Upper lobe of right lung (tissue), 1 donor: ENCODE measurements around the gene TBC1D19. TPM values are rescaled to one million over a fixed set of nuclear protein-coding genes. Genes with fewer than 3 reads are reported as not detected.

Source experiments
- ATAC-seq: fragments of 200-7000 bp; cut with Tn5 transposase; one replicate; pipeline ENCODE4 v1.9.1; 2020; ENCODE audit warnings: mild to moderate bottlenecking, moderate library complexity
- DNase-seq: peaks from one replicate; pipeline ENCODE4 v3.0.0-alpha.2; 2020
- H3K27ac ChIP-seq: fragments of 200-600 bp; one replicate; pipeline ENCODE4 v1.8.0; 2022
- H3K27me3 ChIP-seq: fragments of 200-600 bp; one replicate; pipeline ENCODE4 v1.8.0; 2022; ENCODE audit warnings: mild to moderate bottlenecking
- H3K36me3 ChIP-seq: fragments of 200-600 bp; one replicate; pipeline ENCODE4 v1.8.0; 2022
- H3K4me1 ChIP-seq: fragments of 200-600 bp; one replicate; pipeline ENCODE4 v1.8.0; 2022
- H3K4me3 ChIP-seq: fragments of 200-600 bp; one replicate; pipeline ENCODE4 v1.8.0; 2022; ENCODE audit warnings: mild to moderate bottlenecking
- H3K9me3 ChIP-seq: fragments of 200-600 bp; one replicate; pipeline ENCODE4 v1.8.0; 2022
- intact Hi-C: fragments of 100-400 bp; cut with DNase I; formaldehyde crosslinking; loops from one replicate; pipeline ENCODE4 v1.11.0; 2022
- total RNA-seq: library from RNA; stranded (reverse); fragmentation: NEBNext Ultra II Directional; extraction: Animal tissue kit (Norgen Biotek cat#: 25700); gene quantifications from one replicate; pipeline ENCODE4 v1.2.1, GENCODE V29; 2021
- TF ChIP-seq, protein P1 (sequence below): fragments of 200-600 bp; IDR thresholded peaks from one replicate; pipeline ENCODE4 v1.8.0; 2022; ENCODE audit warnings: antibody characterized with exemption
- donor health status: DM: no; HTN: yes; CAD: no; lungs with severe emphysema.

Gene TBC1D19
- total RNA-seq, 1 donor from 2014 or later, result 10.0 TPM

DNA sequence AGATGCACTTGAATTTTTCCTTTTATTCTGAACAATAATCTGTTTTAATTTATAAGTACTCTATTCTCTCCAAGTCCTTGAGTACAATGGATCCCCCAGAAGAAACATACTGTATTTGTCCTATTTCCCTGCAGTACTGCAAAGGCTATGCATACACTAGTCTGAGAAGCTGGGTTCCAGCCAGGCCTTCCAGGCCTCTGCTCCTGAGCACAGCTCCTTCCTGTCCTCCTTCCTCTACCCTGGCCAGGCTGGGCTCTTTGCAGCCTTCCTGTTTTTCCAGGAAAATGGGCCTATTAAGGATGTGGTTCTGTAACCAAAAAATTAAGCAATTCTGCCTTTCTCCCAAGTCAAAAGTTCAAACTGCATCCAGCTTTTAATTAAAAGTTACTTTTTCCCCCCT is 208.8 kb downstream of the TBC1D19 start:
- intact Hi-C loops, result no loop called here
- no peak overlapping the region for H3K27ac ChIP-seq
- H3K36me3 ChIP-seq, result no peaks in the 10 kb centered on the region
- H3K4me3 ChIP-seq, result no peak overlapping the region
- TF ChIP-seq, protein P1, sequence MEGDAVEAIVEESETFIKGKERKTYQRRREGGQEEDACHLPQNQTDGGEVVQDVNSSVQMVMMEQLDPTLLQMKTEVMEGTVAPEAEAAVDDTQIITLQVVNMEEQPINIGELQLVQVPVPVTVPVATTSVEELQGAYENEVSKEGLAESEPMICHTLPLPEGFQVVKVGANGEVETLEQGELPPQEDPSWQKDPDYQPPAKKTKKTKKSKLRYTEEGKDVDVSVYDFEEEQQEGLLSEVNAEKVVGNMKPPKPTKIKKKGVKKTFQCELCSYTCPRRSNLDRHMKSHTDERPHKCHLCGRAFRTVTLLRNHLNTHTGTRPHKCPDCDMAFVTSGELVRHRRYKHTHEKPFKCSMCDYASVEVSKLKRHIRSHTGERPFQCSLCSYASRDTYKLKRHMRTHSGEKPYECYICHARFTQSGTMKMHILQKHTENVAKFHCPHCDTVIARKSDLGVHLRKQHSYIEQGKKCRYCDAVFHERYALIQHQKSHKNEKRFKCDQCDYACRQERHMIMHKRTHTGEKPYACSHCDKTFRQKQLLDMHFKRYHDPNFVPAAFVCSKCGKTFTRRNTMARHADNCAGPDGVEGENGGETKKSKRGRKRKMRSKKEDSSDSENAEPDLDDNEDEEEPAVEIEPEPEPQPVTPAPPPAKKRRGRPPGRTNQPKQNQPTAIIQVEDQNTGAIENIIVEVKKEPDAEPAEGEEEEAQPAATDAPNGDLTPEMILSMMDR, result no peak
- H3K27me3 ChIP-seq, result no peaks in the 10 kb centered on the region
- H3K9me3 ChIP-seq, result no peaks in the 10 kb centered on the region
- DNase-seq, result no peak
- ATAC-seq, result peak; percentile 41
- H3K4me1 ChIP-seq, result peaks cover 5% of the 10 kb centered on the region

DNA sequence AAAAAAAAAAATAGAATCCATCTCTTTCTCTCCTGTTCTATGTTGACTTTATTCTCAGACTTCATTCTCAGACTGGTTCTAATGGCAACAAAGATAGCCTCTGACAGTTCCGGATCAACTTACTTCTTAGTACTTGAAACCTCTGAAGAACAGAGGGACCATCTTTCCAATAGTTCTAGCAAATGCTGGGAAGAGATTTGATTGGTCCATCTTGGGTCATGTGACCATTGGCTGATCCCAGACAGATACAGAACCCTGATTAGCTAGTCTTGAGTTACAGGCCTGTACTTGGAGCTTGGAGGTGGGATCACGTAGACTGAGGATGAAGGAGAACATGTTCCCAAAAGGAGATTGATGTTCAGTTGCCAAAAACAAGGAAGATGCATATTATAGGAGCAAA is 209.9 kb downstream of the TBC1D19 start:
- TF ChIP-seq, protein P1, result no peak
- Histone ChIP-seq H3K36me3 (no peaks in the 10 kb centered on the region), H3K9me3 (no peaks in the 10 kb centered on the region), H3K4me1 (no peaks in the 10 kb centered on the region), H3K27me3 (no peaks in the 10 kb centered on the region), H3K4me3 (no peak overlapping the region), H3K27ac (no peak overlapping the region)
- intact Hi-C loops, result no loop called here
- DNase-seq, result no peak
- no peak for ATAC-seq

DNA sequence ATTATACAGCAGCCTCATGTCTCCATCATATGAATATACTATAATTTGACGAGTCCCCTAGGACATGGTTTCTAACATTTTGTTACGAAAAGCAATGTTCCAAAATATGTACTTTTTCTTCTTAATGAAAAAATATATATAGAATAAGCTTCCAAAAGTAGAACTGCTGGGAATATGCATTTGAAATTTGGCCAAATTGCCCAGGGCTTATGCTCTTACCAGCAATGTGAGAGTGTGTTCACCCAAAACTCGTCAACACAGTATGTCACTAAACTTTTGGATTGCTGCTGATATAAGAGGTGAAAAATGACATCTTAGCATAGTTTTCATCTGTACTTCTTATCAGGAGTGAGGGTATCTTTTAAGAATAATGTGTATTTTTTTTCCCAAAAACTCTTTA is 212.2 kb downstream of the TBC1D19 start:
- H3K9me3 ChIP-seq, result no peaks in the 10 kb centered on the region
- ATAC-seq (no peak), DNase-seq (no peak)
- H3K27me3 ChIP-seq, result no peaks in the 10 kb centered on the region
- TF ChIP-seq, protein P1, result no peak
- no peak overlapping the region for H3K27ac ChIP-seq
- H3K4me1 ChIP-seq, result no peaks in the 10 kb centered on the region
- H3K4me3 ChIP-seq, result no peak overlapping the region
- H3K36me3 ChIP-seq, result no peaks in the 10 kb centered on the region
- intact Hi-C loops, result no loop called here

DNA sequence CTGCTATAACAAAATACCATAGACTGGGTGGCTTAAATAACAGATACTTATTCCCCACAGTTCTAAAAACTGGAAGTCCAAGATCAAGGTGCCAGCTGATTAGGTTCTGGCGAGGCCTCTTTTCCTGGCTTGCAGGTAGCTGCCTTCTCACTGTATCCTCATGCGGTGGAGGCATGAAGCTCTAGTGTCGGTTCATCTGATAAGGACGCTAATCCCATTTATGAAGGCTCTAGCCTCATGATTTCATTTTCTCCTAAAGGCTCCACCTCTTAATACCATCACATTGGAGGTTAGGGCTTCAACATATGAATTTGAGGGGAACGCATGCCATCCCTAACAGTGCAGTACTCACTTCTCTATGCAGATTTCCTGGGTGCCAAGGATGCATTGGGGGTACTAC is 218.9 kb downstream of the TBC1D19 start:
- TF ChIP-seq, protein P1, result no peak
- no peak overlapping the region for H3K27ac ChIP-seq
- H3K36me3 ChIP-seq, result no peaks in the 10 kb centered on the region
- DNase-seq (no peak), ATAC-seq (no peak)
- no peaks in the 10 kb centered on the region for H3K27me3 ChIP-seq
- no peaks in the 10 kb centered on the region for H3K9me3 ChIP-seq
- H3K4me1 ChIP-seq, result no peaks in the 10 kb centered on the region
- no peak overlapping the region for H3K4me3 ChIP-seq
- intact Hi-C loops, result no loop called here

DNA sequence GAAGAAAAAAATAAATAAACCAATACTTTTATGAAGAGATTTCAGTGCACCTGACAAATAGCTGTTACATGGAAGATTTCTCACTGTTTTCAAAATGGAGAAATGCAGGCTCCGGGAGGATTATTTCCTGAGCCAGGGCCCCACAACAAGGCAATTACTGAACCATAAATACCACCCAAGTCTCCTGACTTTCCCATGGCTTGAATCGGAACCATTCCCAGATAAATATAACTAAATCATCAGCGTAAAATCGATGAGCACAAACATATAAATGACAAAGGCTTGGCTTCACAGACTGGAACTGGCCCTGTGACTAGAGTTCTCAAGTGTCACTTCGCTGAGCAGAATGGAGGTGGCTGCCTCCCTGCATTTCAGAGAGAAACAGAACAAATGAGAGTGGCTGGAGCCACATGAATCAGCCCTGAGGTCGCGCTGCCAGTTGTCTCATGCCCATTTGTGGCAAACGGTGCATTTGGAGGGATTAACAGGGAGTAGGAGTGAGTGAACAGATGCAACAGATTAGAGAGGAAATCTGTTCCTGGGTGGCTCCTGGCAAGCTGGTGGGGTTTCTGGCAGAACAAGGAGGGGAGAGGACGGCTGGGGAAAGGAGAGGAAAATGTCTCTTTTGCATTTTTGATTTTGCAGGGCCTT is 219.5 kb downstream of the TBC1D19 start:
- ATAC-seq (no peak), DNase-seq (no peak)
- Histone ChIP-seq H3K27me3 (no peaks in the 10 kb centered on the region), H3K4me3 (no peak overlapping the region), H3K9me3 (no peaks in the 10 kb centered on the region), H3K27ac (no peak overlapping the region), H3K4me1 (no peaks in the 10 kb centered on the region), H3K36me3 (no peaks in the 10 kb centered on the region)
- intact Hi-C loops, result no loop called here
- TF ChIP-seq, protein P1, result no peak

DNA sequence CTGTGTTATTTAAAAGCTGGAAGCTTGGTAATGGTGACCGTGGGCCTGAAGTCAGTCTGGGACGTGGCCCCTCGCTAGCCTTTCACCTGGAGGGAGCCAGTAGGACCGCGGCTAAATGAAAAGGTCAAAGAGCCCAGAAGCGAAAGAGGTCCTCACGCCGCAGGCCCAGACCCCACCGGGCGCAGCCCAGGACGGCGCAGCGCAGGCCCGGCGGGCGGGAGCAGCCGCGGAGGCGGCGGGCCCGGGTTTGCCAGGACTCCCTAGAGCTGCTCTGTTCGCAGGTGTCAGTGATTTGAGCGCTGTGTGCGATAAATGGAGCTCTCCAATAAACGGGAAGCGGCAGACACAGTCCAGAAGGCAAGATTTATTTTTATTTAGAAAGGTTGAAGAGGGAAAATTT is 220.6 kb downstream of the TBC1D19 start:
- Histone ChIP-seq H3K27me3 (no peaks in the 10 kb centered on the region), H3K4me3 (no peak overlapping the region), H3K9me3 (no peaks in the 10 kb centered on the region), H3K27ac (no peak overlapping the region), H3K4me1 (no peaks in the 10 kb centered on the region), H3K36me3 (no peaks in the 10 kb centered on the region)
- DNase-seq (no peak), ATAC-seq (no peak)
- TF ChIP-seq, protein P1, result no peak
- intact Hi-C loops, result no loop called here
